Left lung (tissue), 10 donors: Measurements from ENCODE around the gene RAP2A. TPM values are rescaled to one million over a fixed set of nuclear protein-coding genes. Genes with fewer than 3 reads are reported as not detected.

Experiments used
- ATAC-seq: fragments of 200-7000 bp; cut with Tn5 transposase; one replicate; pipeline ENCODE4 v1.9.1; 2020; ENCODE audit warnings: moderate library complexity
- DNase-seq, 4 donors: peaks; one replicate each; pipeline ENCODE4 v3.0.0-alpha.2; 2013 to 2020
- H3K27ac ChIP-seq, 2 donors: fragments of 200-600 bp; sonication (generic) in 1 of 2; one replicate each; pipeline versions ENCODE4 v1.5.0 to v1.8.0; 2020 to 2021
- H3K27me3 ChIP-seq, 2 donors: fragments of 200-600 bp; sonication (generic) in 1 of 2; one replicate each; pipeline versions ENCODE4 v1.5.0 to v1.8.0; 2020 to 2021
- H3K36me3 ChIP-seq, 2 donors: fragments of 200-600 bp; sonication (generic) in 1 of 2; one replicate each; pipeline versions ENCODE4 v1.5.0 to v1.8.0; 2020 to 2021
- H3K4me1 ChIP-seq, 2 donors: fragments of 200-600 bp; one replicate each; pipeline ENCODE4 v1.8.0; 2021
- H3K4me3 ChIP-seq, 2 donors: fragments of 200-600 bp; sonication (generic) in 1 of 2; one replicate each; pipeline versions ENCODE4 v1.5.0 to v1.8.0; 2020 to 2021; ENCODE audit warnings: mild to moderate bottlenecking in 1 of 2
- H3K9me3 ChIP-seq, 2 donors: fragments of 200-600 bp; sonication (generic) in 1 of 2; one replicate each; pipeline versions ENCODE4 v1.5.0 to v1.8.0; 2020 to 2021
- CTCF ChIP-seq, 2 donors: fragments of 200-600 bp; sonication (generic) in 1 of 2; IDR thresholded peaks; one replicate each; pipeline versions ENCODE4 v1.5.0 to v1.8.0; 2021; ENCODE audit warnings: antibody characterized with exemption in 2 of 2
- intact Hi-C, 2 donors: fragments of 100-400 bp; cut with DNase I; formaldehyde crosslinking; loops; one replicate each; pipeline versions ENCODE4 v1.11.2 to v1.14.2; 2022
- polyA plus RNA-seq, 6 donors: library from polyadenylated mRNA; unstranded; fragments of 120-200 nt; gene quantifications; one replicate each; pipeline ENCODE4 v1.2.1, GENCODE V29; 2013; ENCODE audit not compliant: insufficient read length in 6 of 6
- total RNA-seq, 2 donors: library from RNA; stranded (reverse); fragmentation: NEBNext Ultra II Directional; extraction: Animal tissue kit (Norgen Biotek cat#: 25700); gene quantifications; one replicate each; pipeline ENCODE4 v1.2.1, GENCODE V29; 2021
- donor health status: DM: no; HTN: yes; CAD: no.
- donor health status: DM: no; HTN: no; CAD: no.

RAP2A gene
- total and polyA plus RNA-seq, 8 donors: 44.7 to 53.5 (median 49.1) TPM

- intact Hi-C loops: no loop called here
- Histone ChIP-seq H3K4me3 (no peak overlapping the region), H3K9me3 (peaks cover 0 to 18% of the 10 kb centered on the region in 2 donors), H3K27me3 (no peaks in the 10 kb centered on the region), H3K27ac (no peak overlapping the region), H3K36me3 (no peaks in the 10 kb centered on the region), H3K4me1 (no peaks in the 10 kb centered on the region)
- no peak for TF ChIP-seq CTCF (IDR thresholded peaks at IDR 0.05)
- ATAC-seq (no peak), DNase-seq (no peak)
Observed at GRCh38 chr13:97491452-97491851, 57.5 kb downstream of the RAP2A start.

GRCh38 chr13:97492257-97492656 is 58.3 kb downstream of the RAP2A start:
- TF ChIP-seq CTCF (IDR thresholded peaks at IDR 0.05): no peak
- intact Hi-C loops: no loop called here
- H3K36me3 ChIP-seq: no peaks in the 10 kb centered on the region
- H3K9me3 ChIP-seq: peaks cover 0 to 18% of the 10 kb centered on the region in 2 donors
- no peaks in the 10 kb centered on the region for H3K4me1 ChIP-seq
- H3K27ac ChIP-seq: no peak overlapping the region
- H3K27me3 ChIP-seq: no peaks in the 10 kb centered on the region
- DNase-seq: no peak
- no peak overlapping the region for H3K4me3 ChIP-seq
- no peak for ATAC-seq

DNA sequence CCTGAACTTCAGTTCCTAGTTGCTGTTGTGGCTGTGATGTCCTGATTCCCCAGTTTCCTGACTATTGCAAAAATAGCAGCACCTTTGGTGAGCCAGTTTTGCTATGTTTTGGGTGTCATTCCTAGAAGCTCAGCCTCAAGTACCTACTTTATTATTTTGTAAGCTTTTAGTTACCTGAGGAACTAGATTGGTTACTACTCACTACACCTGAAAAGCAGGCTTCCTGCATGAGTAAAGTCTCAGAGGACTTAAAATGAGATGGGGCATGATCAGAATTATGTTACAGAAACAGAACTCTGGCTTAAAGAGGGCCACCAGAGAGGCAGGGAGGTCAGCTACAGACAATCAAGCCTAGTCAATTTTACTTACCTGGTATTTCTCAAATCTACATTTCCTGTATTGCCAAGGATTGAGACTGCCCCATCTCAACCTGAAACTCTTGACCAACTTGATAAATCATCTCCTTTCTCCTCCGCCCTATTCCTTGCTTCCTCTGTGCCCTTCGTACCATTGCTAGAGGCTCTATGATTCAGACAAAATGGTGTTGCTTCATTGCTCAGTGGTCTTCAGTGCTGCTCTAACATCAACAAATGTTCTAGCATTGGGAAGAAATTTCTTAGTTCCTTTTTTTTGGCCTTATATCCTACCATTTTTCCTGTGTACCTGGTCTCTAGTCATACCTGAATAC is 58.9 kb downstream of the RAP2A start:
- intact Hi-C loops: no loop called here
- ATAC-seq (no peak), DNase-seq (no peak)
- no peak overlapping the region for H3K4me3 ChIP-seq
- H3K27me3 ChIP-seq: no peaks in the 10 kb centered on the region
- H3K4me1 ChIP-seq: no peaks in the 10 kb centered on the region
- no peak for TF ChIP-seq CTCF (IDR thresholded peaks at IDR 0.05)
- H3K9me3 ChIP-seq: peaks cover 0 to 18% of the 10 kb centered on the region in 2 donors
- H3K27ac ChIP-seq: no peak overlapping the region
- no peaks in the 10 kb centered on the region for H3K36me3 ChIP-seq

DNA sequence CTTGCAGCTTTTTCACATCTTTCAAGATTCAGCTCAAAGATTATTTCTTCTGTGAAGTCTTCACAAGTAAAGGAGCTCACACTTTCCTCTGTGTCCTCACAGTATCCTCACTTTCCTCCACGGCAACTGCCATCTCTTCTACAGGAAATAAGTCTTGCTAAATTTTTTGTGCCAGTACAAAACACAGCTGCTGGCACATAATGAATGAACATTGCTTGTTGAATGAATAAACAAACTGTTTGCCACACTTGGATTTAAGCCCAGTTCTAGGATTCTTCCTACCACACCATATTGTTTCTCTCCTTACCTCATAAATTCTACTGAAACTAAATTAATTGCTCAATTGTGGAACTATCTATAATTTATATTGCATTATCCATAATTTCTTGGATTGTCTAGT is 59.5 kb downstream of the RAP2A start:
- Histone ChIP-seq H3K27ac (no peak overlapping the region), H3K27me3 (no peaks in the 10 kb centered on the region), H3K9me3 (peaks cover 0 to 18% of the 10 kb centered on the region in 2 donors), H3K4me1 (no peaks in the 10 kb centered on the region), H3K36me3 (no peaks in the 10 kb centered on the region), H3K4me3 (no peak overlapping the region)
- DNase-seq (no peak), ATAC-seq (no peak)
- intact Hi-C loops: no loop called here
- TF ChIP-seq CTCF (IDR thresholded peaks at IDR 0.05): no peak

GRCh38 chr13:97495678-97496077 is 61.7 kb downstream of the RAP2A start:
- DNase-seq (no peak), ATAC-seq (no peak)
- no peak for TF ChIP-seq CTCF (IDR thresholded peaks at IDR 0.05)
- no peaks in the 10 kb centered on the region for H3K27me3 ChIP-seq
- H3K9me3 ChIP-seq: peaks cover 0 to 10% of the 10 kb centered on the region in 2 donors
- no peak overlapping the region for H3K27ac ChIP-seq
- intact Hi-C loops: no loop called here
- H3K36me3 ChIP-seq: no peaks in the 10 kb centered on the region
- H3K4me1 ChIP-seq: no peaks in the 10 kb centered on the region
- H3K4me3 ChIP-seq: no peak overlapping the region
